Glutamatergic neuron (in vitro differentiated cells): ENCODE measurements around the gene ACTR3. TPM values are rescaled to one million over a fixed set of nuclear protein-coding genes. Genes with fewer than 3 reads are reported as not detected.

ENCODE experiments used
- DNase-seq: peaks from one replicate; pipeline ENCODE4 v3.0.0; 2022
- H3K27ac Mint-ChIP-seq: one replicate; pipeline ENCODE4 v1.8.0; 2020; ENCODE audit warnings: mild to moderate bottlenecking, mixed read lengths, inconsistent platforms; ENCODE audit not compliant: unreplicated experiment
- H3K27me3 Mint-ChIP-seq: one replicate; pipeline ENCODE4 v1.8.0; 2020; ENCODE audit warnings: mild to moderate bottlenecking, moderate library complexity, mixed read lengths, inconsistent platforms; ENCODE audit not compliant: unreplicated experiment
- H3K36me3 Mint-ChIP-seq: one replicate; pipeline ENCODE4 v1.8.0; 2020; ENCODE audit warnings: mild to moderate bottlenecking, mixed read lengths, inconsistent platforms; ENCODE audit not compliant: unreplicated experiment
- H3K4me1 Mint-ChIP-seq: one replicate; pipeline ENCODE4 v1.8.0; 2020; ENCODE audit warnings: mild to moderate bottlenecking, low read depth, mixed read lengths, inconsistent platforms; ENCODE audit not compliant: unreplicated experiment
- H3K4me3 Mint-ChIP-seq: one replicate; pipeline ENCODE4 v1.8.0; 2020; ENCODE audit warnings: mild to moderate bottlenecking, mixed read lengths, inconsistent platforms; ENCODE audit not compliant: unreplicated experiment
- H3K9me3 Mint-ChIP-seq: one replicate; pipeline ENCODE4 v1.8.0; 2020; ENCODE audit warnings: mild to moderate bottlenecking, moderate library complexity, mixed read lengths, inconsistent platforms; ENCODE audit not compliant: unreplicated experiment
- total RNA-seq: library from RNA; stranded (reverse); fragmentation: NEBNext Ultra II Directional; extraction: Animal tissue kit (Norgen Biotek cat#: 25700); gene quantifications from one replicate; pipeline ENCODE4 v1.2.1, GENCODE V29; 2021; ENCODE audit not compliant: unreplicated experiment
- TF ChIP-seq, protein P1 (sequence below): fragments of 200-600 bp; sonication (generic); IDR thresholded peaks from one replicate; pipeline ENCODE4 v1.5.0; 2021; ENCODE audit not compliant: partially characterized antibody, unreplicated experiment

The ACTR3 gene
- total RNA-seq, 1 donor from 2014 or later = 154 TPM

DNA sequence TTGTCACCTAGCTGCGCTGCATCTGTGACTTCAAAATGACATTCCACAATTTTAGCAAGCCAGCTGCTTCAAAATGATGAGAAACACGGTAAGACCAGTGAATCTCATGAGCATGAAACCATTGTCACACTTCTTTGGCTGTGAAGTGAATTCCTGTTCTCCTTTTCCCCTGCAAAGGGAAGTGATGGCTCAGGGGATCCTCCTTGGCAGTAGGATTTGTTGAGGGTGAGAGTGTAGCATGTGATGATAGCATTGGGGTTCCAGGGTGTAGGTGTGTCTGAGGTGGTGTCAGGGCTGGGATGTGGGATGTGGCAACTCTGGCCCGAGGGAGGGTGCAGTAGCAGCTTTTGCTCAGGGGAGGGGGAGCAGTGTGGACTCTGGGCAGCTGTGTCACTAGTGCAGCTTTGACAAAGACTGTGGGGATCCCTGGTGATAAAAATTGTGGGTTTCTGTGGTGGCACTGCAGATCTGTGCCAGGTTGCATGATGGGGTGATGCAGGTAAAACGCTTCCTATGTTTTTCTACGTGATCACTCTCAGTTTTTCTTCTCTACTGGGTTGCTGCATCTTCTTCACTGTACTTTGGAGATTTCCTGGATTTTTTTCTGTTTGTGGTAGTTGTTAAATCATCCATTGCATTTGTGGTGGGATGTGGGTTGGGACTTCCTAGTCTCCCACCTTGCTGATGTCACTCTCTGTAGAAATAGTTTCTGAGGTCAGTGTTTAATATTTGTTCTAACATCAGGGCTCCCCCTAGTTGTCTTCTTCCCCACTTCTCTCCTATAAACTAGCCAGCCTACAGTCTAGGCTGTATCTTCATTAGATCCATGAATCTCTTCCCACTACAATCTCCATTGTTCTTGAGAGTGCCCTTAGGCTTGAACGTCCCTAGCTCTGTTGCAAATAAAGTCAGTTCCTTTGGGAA lies 107.0 kb downstream of the ACTR3 start:
- Mint-ChIP-seq H3K9me3 (no peaks in the 10 kb centered on the region), H3K27me3 (peaks cover 3% of the 10 kb centered on the region), H3K4me1 (no peaks in the 10 kb centered on the region), H3K4me3 (no peak overlapping the region), H3K27ac (no peak overlapping the region), H3K36me3 (no peaks in the 10 kb centered on the region)
- TF ChIP-seq, protein P1, sequence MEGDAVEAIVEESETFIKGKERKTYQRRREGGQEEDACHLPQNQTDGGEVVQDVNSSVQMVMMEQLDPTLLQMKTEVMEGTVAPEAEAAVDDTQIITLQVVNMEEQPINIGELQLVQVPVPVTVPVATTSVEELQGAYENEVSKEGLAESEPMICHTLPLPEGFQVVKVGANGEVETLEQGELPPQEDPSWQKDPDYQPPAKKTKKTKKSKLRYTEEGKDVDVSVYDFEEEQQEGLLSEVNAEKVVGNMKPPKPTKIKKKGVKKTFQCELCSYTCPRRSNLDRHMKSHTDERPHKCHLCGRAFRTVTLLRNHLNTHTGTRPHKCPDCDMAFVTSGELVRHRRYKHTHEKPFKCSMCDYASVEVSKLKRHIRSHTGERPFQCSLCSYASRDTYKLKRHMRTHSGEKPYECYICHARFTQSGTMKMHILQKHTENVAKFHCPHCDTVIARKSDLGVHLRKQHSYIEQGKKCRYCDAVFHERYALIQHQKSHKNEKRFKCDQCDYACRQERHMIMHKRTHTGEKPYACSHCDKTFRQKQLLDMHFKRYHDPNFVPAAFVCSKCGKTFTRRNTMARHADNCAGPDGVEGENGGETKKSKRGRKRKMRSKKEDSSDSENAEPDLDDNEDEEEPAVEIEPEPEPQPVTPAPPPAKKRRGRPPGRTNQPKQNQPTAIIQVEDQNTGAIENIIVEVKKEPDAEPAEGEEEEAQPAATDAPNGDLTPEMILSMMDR = no peak
- no peak for DNase-seq

DNA sequence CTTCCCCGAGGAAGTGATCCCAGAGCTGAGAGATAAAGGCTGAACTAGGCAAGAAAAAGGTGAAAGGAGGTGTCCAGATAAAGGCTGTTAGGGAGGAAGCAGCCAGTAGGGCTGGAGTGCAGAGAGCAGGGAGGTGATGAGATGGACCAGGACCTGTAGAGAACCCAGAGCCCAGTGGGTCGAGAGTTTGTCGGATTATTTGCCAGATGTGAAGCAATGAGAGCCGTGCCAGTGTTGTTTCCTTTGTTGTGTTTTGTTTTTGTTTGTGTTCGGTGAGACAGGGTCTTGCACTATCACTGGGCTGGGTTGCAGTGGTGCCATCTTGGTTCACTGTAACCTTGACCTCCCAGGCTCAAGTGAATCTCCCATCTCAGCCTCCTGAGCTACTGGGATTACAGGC lies 111.3 kb downstream of the ACTR3 start:
- Mint-ChIP-seq H3K4me1 (no peaks in the 10 kb centered on the region), H3K27ac (no peak overlapping the region), H3K27me3 (peaks cover 5% of the 10 kb centered on the region), H3K4me3 (no peak overlapping the region), H3K9me3 (peaks cover 3% of the 10 kb centered on the region), H3K36me3 (no peaks in the 10 kb centered on the region)
- TF ChIP-seq, protein P1 = no peak
- DNase-seq = no peak

DNA sequence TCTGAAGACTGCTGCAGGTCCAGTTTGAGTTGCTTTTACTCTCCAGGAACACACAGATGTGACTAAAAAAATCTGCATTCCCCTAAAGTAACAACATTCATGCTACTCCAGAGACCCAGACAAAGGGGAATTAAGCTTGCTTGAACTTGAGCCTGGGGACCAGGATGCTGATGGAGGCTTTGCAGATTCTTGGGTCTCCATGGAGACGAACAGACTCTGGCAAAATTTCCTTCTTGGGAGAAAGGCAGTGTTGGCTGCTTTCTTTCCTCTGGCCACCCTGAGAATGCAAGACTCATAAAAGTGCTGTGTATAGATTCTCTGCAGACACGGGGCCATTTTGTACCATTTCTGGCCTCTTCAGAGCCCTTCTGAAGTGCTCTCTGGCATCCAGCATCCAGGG lies 112.0 kb downstream of the ACTR3 start:
- peaks cover 5% of the 10 kb centered on the region for H3K27me3 Mint-ChIP-seq
- DNase-seq = no peak
- H3K9me3 Mint-ChIP-seq = peaks cover 3% of the 10 kb centered on the region
- no peaks in the 10 kb centered on the region for H3K36me3 Mint-ChIP-seq
- H3K4me3 Mint-ChIP-seq = no peak overlapping the region
- no peaks in the 10 kb centered on the region for H3K4me1 Mint-ChIP-seq
- TF ChIP-seq, protein P1 = no peak
- H3K27ac Mint-ChIP-seq = no peak overlapping the region

DNA sequence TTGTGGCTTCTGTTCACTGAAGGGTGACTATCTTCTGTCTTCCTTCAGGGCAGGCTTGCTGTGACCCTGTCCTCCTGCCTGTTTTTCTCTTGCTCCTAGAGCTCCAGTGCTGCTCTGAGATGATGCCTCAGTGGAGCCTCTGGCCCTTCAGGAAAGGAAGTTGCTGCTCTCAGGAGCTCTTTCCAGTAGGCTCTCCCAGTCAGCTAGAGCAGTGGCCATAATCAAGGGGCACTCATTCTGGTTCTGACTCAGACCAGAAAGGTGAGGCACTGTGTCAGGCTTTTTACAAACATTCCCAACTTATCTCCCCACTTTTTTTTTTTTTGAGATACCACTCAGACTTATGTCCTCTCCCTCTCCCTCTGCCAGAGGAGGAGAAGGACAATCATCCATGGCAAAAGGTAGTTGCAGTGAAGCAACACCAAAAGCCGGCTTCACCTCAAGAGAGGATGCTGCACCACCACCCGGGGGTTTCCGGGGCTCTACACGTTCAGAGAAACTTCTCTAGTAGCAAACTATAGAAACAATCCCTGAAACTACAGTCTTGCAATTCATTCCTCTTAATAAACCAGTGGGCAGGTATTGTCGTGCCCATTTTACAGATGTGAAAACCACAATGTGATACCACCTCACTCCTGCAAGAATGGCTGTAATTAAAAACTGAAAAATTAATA lies 115.4 kb downstream of the ACTR3 start:
- Mint-ChIP-seq H3K4me3 (no peak overlapping the region), H3K27ac (no peak overlapping the region), H3K9me3 (peaks cover 3% of the 10 kb centered on the region), H3K36me3 (no peaks in the 10 kb centered on the region), H3K27me3 (peaks cover 2% of the 10 kb centered on the region), H3K4me1 (no peaks in the 10 kb centered on the region)
- DNase-seq = no peak
- TF ChIP-seq, protein P1 = no peak

DNA sequence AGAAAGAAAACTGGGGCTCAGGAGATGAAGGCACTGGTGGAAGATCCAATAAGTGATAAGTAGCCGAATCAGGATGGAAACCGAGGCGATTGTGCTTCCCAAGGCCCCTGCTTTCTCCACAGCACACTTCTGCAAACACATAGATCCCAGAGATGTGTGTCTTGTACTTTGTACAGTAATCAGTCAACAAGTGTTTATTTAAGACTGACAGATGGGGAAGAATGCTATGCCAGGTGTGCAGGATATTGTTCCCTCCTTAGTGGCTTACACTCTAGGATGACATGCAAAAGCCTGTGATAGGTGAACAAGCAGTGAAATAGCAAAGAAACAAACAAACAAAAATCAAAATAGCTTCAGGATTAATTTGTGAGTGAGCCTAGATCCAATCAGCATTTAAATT lies 116.6 kb downstream of the ACTR3 start:
- H3K4me1 Mint-ChIP-seq = no peaks in the 10 kb centered on the region
- H3K27ac Mint-ChIP-seq = no peak overlapping the region
- TF ChIP-seq, protein P1 = no peak
- DNase-seq = no peak
- peaks cover 2% of the 10 kb centered on the region for H3K27me3 Mint-ChIP-seq
- H3K9me3 Mint-ChIP-seq = peaks cover 3% of the 10 kb centered on the region
- H3K4me3 Mint-ChIP-seq = no peak overlapping the region
- no peaks in the 10 kb centered on the region for H3K36me3 Mint-ChIP-seq
